ENCODE measurements around the gene ATAT1.
A peak's percentile ranks its signal among the peaks of the same experiment; 100 is the strongest.

The ATAT1 gene

DNA sequence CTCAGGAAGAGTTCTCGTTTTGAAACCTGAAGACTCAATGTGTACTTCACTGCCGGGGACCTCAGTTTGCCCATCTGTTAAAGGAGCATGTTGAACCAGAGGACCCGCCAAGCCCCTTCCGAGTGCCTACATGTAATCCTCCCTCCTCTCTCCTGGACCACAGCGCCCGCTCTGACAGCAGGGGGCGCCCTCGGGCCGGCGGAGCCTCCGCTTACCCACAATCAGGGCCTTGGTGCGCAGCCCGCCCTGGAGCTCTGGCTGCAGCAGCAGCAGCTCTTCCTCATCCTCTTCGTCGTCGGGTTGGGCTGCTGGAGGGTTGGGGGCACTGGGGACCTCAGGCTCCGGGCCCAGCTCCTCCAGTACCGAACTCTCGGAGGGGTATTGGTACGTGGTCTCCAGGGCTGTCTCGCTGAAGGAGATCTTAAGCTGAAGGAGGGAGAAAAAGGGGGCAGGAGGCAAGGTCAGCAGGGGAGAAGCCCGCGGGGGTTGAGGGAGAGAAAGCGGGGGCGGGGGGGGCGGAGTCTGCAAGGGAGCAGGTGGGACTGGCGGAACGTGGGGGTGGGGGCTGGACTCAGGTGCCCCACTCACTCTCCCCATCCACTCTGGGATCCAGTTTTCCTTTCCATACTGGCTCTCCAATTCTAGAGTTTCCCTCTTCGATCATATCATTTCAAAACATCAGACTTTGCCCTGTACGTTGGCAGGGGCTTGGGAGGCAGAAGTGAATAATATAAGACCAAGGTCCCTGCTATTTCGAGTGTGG, 52.5 kb downstream of the ATAT1 start:
- TF ChIP-seq, protein P1, sequence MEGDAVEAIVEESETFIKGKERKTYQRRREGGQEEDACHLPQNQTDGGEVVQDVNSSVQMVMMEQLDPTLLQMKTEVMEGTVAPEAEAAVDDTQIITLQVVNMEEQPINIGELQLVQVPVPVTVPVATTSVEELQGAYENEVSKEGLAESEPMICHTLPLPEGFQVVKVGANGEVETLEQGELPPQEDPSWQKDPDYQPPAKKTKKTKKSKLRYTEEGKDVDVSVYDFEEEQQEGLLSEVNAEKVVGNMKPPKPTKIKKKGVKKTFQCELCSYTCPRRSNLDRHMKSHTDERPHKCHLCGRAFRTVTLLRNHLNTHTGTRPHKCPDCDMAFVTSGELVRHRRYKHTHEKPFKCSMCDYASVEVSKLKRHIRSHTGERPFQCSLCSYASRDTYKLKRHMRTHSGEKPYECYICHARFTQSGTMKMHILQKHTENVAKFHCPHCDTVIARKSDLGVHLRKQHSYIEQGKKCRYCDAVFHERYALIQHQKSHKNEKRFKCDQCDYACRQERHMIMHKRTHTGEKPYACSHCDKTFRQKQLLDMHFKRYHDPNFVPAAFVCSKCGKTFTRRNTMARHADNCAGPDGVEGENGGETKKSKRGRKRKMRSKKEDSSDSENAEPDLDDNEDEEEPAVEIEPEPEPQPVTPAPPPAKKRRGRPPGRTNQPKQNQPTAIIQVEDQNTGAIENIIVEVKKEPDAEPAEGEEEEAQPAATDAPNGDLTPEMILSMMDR (IDR thresholded peaks at IDR 0.05; ENCODE audit: borderline replicate concordance, control extremely low read depth, extremely low read depth, insufficient read depth, missing control alignments) = peak; percentile 98
- in situ Hi-C loops (cut with MboI; ENCODE audit: low sequenced_read_pairs, unreplicated experiment) = no loop called here
- DNase-seq (ENCODE audit: low spot score) = peak; percentile 88

DNA sequence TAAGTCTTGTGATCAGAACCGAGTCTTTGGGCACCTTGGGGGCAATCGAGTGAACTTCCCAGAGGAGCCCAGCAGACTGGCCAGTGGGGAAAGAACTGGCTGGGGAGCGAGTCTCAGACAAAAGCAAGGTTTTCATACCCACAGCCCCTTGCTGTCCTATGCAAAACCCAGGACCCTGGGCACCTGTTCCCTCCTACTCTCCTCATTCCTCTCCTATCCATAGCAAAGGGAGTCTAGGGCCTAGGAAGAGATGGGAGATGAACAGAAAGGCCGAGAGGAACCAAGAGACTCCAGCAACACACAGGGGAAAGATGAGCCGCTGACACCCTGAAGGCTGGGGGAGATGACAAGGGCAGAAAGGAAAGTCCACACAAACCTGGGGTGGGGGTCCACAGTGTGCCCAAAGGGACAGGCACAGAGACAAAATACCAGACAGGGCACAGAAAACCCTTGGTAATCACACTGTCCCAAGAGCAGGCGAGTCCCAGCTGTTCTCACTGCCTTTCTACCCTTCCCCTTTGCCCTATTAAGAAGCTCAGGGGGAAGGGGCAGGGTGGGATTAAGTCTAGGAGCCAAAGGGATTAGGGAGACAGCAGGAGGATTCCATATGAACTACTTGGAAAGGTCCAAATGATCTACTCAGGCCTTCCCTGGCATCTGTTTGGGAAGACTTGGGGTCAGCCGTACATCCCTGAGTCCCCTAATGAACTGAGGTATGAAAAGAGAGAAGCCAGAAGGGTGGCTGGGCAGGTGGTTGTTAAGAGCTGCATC, 53.3 kb downstream of the ATAT1 start:
- no peak for DNase-seq (ENCODE audit: low spot score)
- in situ Hi-C loops (cut with MboI; ENCODE audit: low sequenced_read_pairs, unreplicated experiment) = no loop called here
- TF ChIP-seq, protein P1 (IDR thresholded peaks at IDR 0.05; ENCODE audit: borderline replicate concordance, control extremely low read depth, extremely low read depth, insufficient read depth, missing control alignments) = no peak

DNA sequence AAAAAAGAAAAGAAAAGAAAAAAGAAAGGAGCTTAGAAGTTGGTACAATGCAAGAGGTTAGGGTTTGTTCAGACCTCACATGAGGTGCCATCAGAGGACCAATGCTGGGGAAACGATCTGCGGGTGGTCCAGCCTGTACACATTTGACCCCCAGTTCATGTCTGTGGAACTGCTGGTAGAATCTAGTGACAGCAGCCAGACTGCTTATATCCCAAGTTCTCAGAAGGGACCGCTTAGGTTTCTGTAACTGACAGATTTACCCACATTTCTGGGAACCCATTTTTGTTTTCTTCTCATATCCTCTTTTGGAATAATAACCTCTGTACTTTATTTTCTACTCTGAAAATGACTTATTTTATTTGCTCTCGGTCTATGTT, 55.1 kb downstream of the ATAT1 start:
- DNase-seq (ENCODE audit: low spot score) = no peak
- in situ Hi-C loops (cut with MboI; ENCODE audit: low sequenced_read_pairs, unreplicated experiment) = no loop called here
- TF ChIP-seq, protein P1 (IDR thresholded peaks at IDR 0.05; ENCODE audit: borderline replicate concordance, control extremely low read depth, extremely low read depth, insufficient read depth, missing control alignments) = no peak

DNA sequence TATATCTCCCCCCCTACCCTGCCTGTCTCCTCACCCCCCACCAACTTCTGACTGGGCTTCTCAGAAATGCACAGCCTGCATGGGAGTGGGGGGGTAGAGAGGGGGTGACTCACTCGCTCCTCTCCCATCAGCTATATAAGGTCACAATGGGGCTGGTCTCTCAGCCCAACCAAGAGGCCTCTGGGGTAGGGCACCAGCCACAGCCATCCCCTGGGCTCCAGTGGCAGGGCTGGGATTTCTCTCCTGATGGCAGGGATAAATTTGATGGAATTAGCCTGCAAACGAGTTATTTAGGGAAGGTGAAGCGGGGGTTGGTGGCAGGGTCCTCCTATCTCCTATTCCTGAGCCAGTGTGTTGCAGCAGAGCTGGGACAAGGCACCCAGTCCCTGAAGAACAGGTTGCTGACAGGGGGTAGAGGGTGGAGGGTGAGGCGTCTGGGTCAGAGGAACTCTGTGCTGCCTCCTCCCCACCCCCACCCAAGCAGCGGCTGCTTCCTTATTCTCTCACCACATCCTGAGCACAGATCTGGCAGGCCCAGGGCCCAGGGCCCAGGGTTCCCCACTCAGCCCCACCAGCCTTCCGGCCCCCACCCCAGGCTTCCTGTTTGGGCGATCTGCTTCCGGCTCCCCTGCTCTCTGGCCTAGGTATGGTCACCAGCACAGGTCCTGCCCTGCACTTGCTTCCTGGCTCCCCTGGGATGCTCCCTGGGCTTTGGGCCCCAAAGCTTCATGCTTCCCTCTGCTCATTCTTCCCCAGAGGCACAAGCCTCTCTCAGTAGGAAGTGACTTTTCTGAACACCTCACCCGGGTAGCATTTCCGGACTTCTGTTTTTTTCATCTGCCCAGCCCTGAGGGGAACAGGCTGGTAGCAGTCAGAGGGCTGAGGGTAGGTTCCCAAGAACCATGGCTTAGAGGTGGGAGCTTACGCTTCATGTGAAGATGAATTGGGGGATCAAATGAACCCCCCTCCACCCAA, 55.8 kb downstream of the ATAT1 start:
- in situ Hi-C loops (cut with MboI; ENCODE audit: low sequenced_read_pairs, unreplicated experiment) = no loop called here
- DNase-seq (ENCODE audit: low spot score) = peak; percentile 84
- TF ChIP-seq, protein P1 (IDR thresholded peaks at IDR 0.05; ENCODE audit: borderline replicate concordance, control extremely low read depth, extremely low read depth, insufficient read depth, missing control alignments) = no peak

DNA sequence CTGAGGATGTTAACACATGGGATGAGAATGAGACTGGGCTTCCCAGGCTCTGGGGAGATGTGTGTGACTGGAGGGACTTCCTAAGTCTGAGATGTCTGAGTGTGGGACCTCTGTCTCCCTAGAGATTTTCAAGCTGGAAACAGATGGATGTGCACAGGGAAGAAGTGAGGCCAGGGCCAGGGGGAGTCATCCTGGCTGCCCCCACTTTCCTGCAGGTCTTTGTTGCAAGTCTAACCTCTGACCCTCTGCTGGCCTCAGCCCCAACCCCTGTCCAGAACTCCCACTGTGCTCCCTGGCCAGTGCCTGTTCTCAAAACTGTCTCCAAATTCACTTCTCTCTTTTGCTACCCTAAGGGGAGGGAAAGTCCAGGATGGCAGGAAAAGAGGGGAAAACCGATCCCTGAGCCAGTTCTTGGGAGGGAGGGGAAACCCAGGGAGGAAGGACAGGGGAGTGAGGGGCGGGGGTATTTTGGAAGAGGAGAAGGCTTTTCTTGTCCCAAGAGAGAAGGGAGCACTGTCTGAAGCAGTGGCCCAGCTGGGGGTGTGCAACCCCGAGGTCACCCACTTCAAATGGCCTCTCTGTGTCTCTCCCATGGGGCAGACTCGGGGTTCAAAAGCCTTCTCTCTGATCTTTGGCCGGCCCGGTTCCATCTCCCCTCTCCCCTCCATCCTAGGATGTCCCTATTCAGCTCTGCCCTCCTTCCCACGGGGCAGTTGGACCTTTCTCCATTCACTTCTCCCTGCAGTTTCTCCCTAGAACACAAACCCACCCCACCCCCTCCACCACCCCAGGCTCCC, 56.7 kb downstream of the ATAT1 start:
- TF ChIP-seq, protein P1 (IDR thresholded peaks at IDR 0.05; ENCODE audit: borderline replicate concordance, control extremely low read depth, extremely low read depth, insufficient read depth, missing control alignments) = no peak
- in situ Hi-C loops (cut with MboI; ENCODE audit: low sequenced_read_pairs, unreplicated experiment) = no loop called here
- DNase-seq (ENCODE audit: low spot score) = no peak

All from GM13976 (cell line).